Stimulated activated CD4-positive, alpha-beta T cell treated with anti-CD3 and anti-CD28 coated beads, TNF-alpha, amount 100 ng/mL, for 1 hour (primary cell): ENCODE measurements around the gene PPARD.

Source experiments
- DNase-seq, 3 donors: peaks; one replicate each; pipeline ENCODE4 v3.0.0-alpha.2; 2020; ENCODE audit warnings: low read depth in 3 of 3, low spot score in 1 of 3

Gene PPARD

GRCh38 chr6:35354361-35355135 lies 12.2 kb downstream of the PPARD start:
- DNase-seq: no peak

DNA sequence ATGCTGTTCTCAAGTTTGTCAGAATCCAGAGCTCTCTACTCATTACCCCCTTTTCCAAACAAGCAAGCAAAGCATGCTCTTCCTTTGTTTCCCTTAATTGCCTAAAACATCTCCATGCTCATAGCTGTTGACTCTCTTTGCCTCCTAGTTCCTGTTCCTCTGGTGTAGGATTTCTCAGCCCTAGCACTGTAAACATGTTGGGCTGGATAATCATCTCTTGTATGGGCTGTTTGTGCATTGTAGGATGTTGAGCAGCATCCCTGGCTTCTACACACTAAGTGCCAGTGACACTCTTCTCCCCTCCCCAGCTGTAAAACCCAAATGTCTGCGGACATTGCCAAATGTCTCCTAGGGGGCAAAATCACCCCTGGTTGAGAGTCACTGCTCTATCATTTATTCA lies 14.0 kb downstream of the PPARD start:
- DNase-seq: no peak

DNA sequence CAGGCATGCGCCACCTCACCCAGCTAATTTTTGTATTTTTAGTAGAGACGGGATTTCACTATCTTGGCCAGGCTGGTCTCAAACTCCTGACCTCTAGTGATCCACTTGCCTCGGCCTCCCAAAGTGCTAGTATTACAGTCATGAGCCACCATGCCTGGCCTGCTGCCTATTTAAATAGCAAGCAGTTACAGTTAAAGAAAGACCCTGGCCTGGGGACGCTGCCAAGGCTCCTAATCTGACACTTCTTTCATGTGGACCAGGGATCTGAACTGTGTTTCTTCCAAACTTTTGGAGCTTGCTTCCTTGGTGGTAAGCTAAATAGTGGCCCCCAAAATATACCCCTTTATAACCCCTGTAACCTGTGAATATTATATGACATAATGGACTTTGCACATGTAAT lies 15.3 kb downstream of the PPARD start:
- no peak for DNase-seq

GRCh38 chr6:35358086-35358485 lies 15.7 kb downstream of the PPARD start:
- DNase-seq: no peak

- no peak for DNase-seq
Measured at GRCh38 chr6:35359346-35359743, 17.0 kb downstream of the PPARD start.

DNA sequence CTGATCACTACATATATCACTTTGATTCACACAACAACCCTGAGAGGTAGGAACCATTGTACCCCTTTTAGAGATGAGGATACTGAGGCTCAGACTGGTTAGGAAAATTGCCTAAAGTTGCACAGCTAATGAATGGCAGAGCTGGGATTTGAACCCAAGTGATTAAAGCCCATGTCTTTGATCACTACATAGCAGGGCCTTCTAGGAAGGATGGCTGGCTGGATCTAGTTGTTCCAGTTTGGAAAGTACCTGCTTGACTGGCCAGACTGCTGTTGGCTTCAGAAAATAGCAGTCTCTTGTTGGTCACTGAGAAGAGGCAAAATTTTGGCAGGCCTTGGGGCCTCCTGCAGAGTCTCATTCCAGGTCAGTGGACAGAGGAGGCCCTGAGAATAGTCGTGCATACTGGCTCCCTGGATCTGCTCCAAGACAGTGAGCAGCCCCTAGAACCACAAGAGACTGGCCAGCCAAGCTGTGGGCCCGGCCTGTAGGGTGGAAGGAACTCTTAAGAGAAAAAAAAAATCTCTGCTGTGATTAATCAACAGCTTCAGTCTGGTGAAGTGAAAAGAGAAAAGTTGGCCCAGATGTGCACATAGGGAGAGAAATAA lies 17.5 kb downstream of the PPARD start:
- no peak for DNase-seq

GRCh38 chr6:35360349-35361138 lies 18.2 kb downstream of the PPARD start:
- no peak for DNase-seq

DNA sequence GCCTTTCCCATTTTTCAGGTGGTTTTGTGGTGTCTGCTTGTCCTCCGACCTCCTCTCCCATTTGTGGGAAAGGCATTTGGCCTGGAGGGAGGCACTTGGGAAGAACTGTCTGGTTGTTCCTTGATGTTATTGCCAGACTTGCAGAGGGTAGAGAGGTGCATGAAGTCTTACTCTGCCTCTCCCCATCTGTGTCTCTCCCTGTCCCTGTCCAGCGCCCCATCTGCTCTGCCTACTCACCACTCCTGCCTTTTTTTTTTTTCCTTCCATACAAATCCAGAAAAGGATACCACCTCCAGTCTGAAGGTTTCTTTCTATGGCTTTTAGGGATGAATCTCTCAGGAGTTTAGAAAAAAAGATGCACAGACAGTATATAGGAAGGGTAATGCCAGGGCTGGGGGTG lies 19.8 kb downstream of the PPARD start:
- no peak for DNase-seq

GRCh38 chr6:35363293-35363750 lies 21.0 kb downstream of the PPARD start:
- DNase-seq: no peak

- DNase-seq: no peak
Measured at GRCh38 chr6:35365594-35366203, 23.3 kb downstream of the PPARD start.

- DNase-seq: no peak
Measured at GRCh38 chr6:35366204-35366596, 23.8 kb downstream of the PPARD start.

GRCh38 chr6:35367646-35368037 lies 25.3 kb downstream of the PPARD start:
- DNase-seq: no peak

DNA sequence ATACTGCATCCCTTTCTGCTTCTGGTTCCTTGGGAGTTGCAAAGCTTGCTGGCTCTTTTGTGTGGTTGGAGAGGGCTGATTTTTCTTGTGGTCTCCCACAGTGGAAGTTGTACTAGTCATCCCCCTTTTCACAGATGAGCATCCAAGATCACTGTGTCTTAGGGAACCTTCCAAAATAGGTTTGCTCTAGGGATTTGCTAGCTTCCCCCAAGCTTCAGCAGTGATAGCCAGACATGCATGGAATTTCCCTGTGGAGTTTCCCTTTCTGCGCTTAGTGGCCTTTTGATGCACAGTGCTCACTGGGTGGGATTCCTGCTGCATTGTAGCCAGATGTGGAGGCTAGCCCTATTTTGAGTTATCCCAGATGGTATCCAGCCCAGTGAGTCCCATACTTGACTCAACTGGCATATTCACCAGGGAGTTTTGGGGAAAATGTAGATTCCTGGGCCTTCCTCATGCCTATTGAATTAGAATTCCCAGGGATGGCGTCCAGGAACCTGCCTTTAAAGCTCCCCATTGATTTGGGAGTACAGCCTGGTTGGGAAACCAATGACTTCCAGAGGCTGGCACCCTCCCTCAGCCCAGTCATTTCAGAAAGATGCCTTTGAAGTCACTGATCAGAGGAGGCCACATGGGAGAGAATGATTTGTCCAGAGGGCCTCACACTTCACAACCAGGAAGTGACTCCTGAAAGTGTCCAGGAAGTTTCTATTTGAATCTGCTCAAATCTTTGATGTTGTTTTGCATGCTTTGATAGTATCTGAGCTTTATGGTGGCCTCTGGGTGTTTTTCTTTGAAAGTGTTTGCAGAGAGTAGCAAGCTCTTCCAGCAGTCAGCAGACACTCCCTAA lies 25.9 kb downstream of the PPARD start:
- no peak for DNase-seq

DNA sequence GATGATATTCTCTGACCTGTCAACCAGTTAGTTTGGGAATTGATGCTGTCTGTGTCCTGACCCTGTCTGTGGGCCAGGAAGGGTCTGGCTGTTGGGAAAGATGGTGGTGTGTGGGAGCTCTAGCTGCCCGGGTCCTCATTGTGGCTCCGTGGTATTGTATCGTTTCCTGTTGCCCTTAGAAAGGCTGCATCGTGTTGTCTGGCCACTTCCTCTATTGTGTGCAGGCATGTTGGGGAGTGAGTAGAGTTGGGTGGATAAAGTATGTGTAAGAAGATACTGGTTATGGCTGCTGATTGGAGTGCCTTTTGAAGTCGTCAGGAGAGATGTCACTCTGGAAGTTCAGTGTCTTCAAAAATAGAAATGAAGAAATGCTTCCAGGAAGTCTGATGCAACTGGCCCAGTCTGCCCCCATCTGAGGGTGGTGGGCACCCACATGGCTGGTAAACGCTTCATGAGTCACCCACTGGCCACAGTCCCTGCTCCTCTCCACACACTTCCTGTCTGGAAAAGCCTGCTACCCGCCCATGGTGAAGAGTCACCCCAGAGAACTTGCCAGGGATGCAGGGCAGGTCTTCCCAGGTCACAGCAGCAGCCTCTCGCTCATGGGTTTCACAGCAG lies 27.9 kb downstream of the PPARD start:
- peak in 1 of 3 donors; percentile 10 for DNase-seq

DNA sequence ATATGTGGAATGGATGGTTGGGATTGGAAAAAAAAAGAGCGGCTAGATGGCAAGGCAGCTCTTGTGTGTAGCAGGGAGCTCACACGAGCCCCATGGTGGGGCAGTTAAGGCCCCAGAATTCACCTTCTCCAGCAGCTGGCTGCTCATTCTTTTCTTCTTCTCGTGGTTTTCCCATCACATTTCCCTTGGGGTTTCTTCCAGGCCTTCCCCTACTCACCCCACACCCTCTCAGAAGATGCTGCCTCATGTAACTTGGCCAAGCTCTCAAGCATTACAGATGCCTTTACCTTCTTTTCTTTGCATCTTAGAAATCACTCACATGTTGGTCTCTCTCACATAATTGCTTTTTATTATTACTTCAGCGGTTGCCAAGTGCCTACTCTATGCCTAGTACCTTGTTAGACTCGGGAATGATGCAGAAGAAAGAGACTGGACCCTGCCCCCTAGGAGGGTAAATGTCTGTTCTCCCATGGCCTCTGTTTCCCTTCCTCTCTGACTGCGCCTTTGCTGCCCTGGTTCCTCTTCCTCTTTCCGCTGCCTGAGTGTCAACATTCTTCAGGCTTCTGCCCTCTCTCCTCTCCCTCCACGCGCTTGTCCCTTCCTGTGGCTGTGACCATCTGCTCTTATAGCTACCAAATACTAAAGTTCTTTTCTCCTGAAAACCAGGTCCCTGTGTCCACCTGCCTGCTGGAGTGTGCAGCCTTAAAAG lies 28.6 kb downstream of the PPARD start:
- no peak for DNase-seq

- DNase-seq: no peak
Measured at GRCh38 chr6:35371494-35372262, 29.3 kb downstream of the PPARD start.

DNA sequence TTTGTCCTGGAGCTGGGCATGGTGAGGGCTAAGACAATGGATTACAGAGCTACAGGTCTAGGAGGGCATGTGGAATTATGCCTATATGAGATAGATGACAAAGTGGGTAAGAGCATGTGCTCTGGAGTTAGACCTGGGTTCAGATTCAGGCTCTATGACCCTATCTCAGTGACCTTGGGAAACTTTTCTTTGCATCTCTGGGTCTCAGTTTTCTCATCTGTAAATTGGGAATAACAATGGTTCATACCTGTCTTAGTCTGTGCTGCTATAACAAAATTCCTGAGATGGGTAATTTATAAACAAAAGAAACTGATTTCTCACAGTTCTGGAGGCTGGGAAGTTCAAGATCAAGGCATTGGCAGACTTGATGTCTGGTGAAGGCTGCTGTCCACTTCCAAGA lies 30.3 kb downstream of the PPARD start:
- DNase-seq: no peak

DNA sequence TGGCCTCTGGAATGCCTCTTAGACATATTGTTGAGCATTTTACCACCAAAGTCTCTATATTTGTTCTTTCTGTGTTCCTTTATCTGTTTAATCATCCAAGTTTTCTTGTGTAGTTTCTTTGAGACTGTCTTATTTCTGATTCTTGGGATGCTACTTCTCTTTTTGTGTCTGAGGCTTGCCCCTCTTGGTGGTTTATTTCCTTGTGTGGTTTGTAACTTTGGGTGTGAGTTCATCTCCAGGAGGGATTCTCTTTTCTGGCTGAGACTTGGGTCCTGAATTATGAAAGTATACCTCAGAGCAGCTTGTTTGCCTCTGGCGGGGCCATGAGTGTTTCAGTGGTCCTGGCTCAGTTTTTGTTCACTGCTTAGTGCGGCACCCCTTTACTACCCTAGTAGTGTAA lies 33.9 kb downstream of the PPARD start:
- no peak for DNase-seq

GRCh38 chr6:35377002-35377401 lies 34.6 kb downstream of the PPARD start:
- DNase-seq: no peak
